HEK293 (cell line): Measurements from ENCODE around the gene GMEB2.

ENCODE experiments used
- CTCF ChIA-PET: fragments of 350-600 bp; formaldehyde crosslinking; extraction: SDS; loops from one replicate; lab custom pipeline; 2021; ENCODE audit warnings: antibody characterized with exemption; lab: Yijun Ruan, JAX
- POLR2A ChIA-PET: fragments of 300-600 bp; formaldehyde crosslinking; extraction: SDS; loops from one replicate; lab custom pipeline; 2020; ENCODE audit warnings: antibody characterized with exemption, inconsistent platforms; lab: Yijun Ruan, JAX
- H3K27ac ChIP-seq: fragments of 200-500 bp; sonication (Bioruptor generic); 2 replicates; pipeline ENCODE4 v1.5.1; 2014; ENCODE audit warnings: low read depth, low read length, control low read depth, inconsistent platforms; ENCODE audit errors: extremely low read depth
- H3K36me3 ChIP-seq, 2 experiments: fragments of 200-500 bp in 1 of 2; sonication (Bioruptor generic) in 1 of 2; 1 replicate in 1 of 2; 2 replicates in 1 of 2; pipeline ENCODE4 v1.5.1; 2014 to 2017; ENCODE audit warnings: inconsistent platforms in 2 of 2, low read length in 2 of 2; ENCODE audit not compliant: control insufficient read depth in 2 of 2, insufficient read depth in 1 of 2
- H3K4me1 ChIP-seq: fragments of 200-500 bp; sonication (Bioruptor generic); 2 replicates; pipeline ENCODE4 v1.5.1; 2014; ENCODE audit warnings: mild to moderate bottlenecking, low read length, inconsistent platforms; ENCODE audit not compliant: control insufficient read depth, insufficient read depth
- H3K4me3 ChIP-seq: 2 replicates; pipeline ENCODE4 v1.5.1; 2011; ENCODE audit warnings: low read depth, mild to moderate bottlenecking, control low read depth, low read length, moderate library complexity
- H3K9me3 ChIP-seq: fragments of 200-500 bp; sonication (Bioruptor generic); 2 replicates; pipeline ENCODE4 v1.5.1; 2014; ENCODE audit warnings: low read depth, low read length, inconsistent platforms; ENCODE audit not compliant: control insufficient read depth, insufficient read depth
- AEBP2 ChIP-seq: fragments of 450-650 bp; formaldehyde crosslinking; IDR thresholded peaks from 2 replicates; pipeline ENCODE4 v1.5.1; 2016; ENCODE audit warnings: missing biosample characterization, missing genetic modification characterization, borderline replicate concordance
- EGR2 ChIP-seq: fragments of 450-650 bp; formaldehyde crosslinking; IDR thresholded peaks from 2 replicates; pipeline ENCODE4 v1.5.1; 2016; ENCODE audit warnings: low read depth, missing biosample characterization, missing genetic modification characterization
- GLI2 ChIP-seq: fragments of 450-650 bp; formaldehyde crosslinking; IDR thresholded peaks from 2 replicates; pipeline ENCODE4; 2017; ENCODE audit warnings: missing biosample characterization, missing genetic modification characterization, low read depth, borderline replicate concordance
- KLF16 ChIP-seq: fragments of 450-650 bp; formaldehyde crosslinking; IDR thresholded peaks from 2 replicates; pipeline ENCODE4 v1.5.1; 2017; ENCODE audit warnings: missing biosample characterization, missing genetic modification characterization
- TRIM28 ChIP-seq: IDR thresholded peaks from 2 replicates; pipeline ENCODE4 v1.6.1; 2011; ENCODE audit warnings: low read length, control low read depth, borderline replicate concordance
- ZNF114 ChIP-seq: fragments of 450-650 bp; formaldehyde crosslinking; IDR thresholded peaks from 2 replicates; pipeline ENCODE4 v1.5.0; 2017; ENCODE audit warnings: missing biosample characterization, missing genetic modification characterization
- ZNF121 ChIP-seq: fragments of 450-650 bp; formaldehyde crosslinking; IDR thresholded peaks from 2 replicates; pipeline ENCODE4 v1.5.1; 2016; ENCODE audit warnings: missing biosample characterization, missing genetic modification characterization
- ZNF132 ChIP-seq: fragments of 450-650 bp; formaldehyde crosslinking; IDR thresholded peaks from 2 replicates; pipeline ENCODE4 v1.5.1; 2017; ENCODE audit warnings: missing biosample characterization, missing genetic modification characterization, borderline replicate concordance
- ZNF133 ChIP-seq: fragments of 450-650 bp; formaldehyde crosslinking; IDR thresholded peaks from 2 replicates; pipeline ENCODE4 v1.5.1; 2016; ENCODE audit warnings: missing biosample characterization, missing genetic modification characterization
- ZNF211 ChIP-seq: fragments of 450-650 bp; formaldehyde crosslinking; IDR thresholded peaks from 2 replicates; pipeline ENCODE4 v1.5.1; 2016; ENCODE audit warnings: low read depth, missing biosample characterization, missing genetic modification characterization
- ZNF221 ChIP-seq: fragments of 450-650 bp; formaldehyde crosslinking; IDR thresholded peaks from 2 replicates; pipeline ENCODE4 v1.5.1; 2017; ENCODE audit warnings: missing biosample characterization, missing genetic modification characterization, borderline replicate concordance
- ZNF24 ChIP-seq: fragments of 450-650 bp; formaldehyde crosslinking; IDR thresholded peaks from 2 replicates; pipeline ENCODE4 v1.5.1; 2016; ENCODE audit warnings: missing biosample characterization, missing genetic modification characterization
- ZNF266 ChIP-seq: fragments of 450-650 bp; formaldehyde crosslinking; IDR thresholded peaks from 2 replicates; pipeline ENCODE4 v1.5.1; 2016; ENCODE audit warnings: missing biosample characterization, missing genetic modification characterization, low read depth
- ZNF274 ChIP-seq, 2 experiments: fragments of 200-500 bp in 1 of 2; fragments of 450-650 bp in 1 of 2; sonication (Bioruptor generic) in 1 of 2; formaldehyde crosslinking in 1 of 2; IDR thresholded peaks; 2 replicates each; pipeline versions ENCODE4 v1.5.1 to v1.6.1; 2014 to 2016; ENCODE audit warnings: borderline replicate concordance in 1 of 2, inconsistent platforms in 1 of 2, low read length in 1 of 2, missing biosample characterization in 1 of 2, missing genetic modification characterization in 1 of 2
- ZNF341 ChIP-seq: fragments of 450-650 bp; formaldehyde crosslinking; IDR thresholded peaks from 2 replicates; pipeline ENCODE4; 2016; ENCODE audit warnings: low read depth, missing biosample characterization, missing genetic modification characterization
- ZNF366 ChIP-seq: fragments of 450-650 bp; formaldehyde crosslinking; conservative IDR thresholded peaks from 2 replicates; pipeline ENCODE4 v1.5.1; 2016; ENCODE audit warnings: missing biosample characterization, missing genetic modification characterization
- ZNF513 ChIP-seq: fragments of 450-650 bp; IDR thresholded peaks from 2 replicates; pipeline ENCODE4 v1.5.1; 2018; ENCODE audit warnings: missing biosample characterization, missing genetic modification characterization
- ZNF549 ChIP-seq: fragments of 450-650 bp; IDR thresholded peaks from 2 replicates; pipeline ENCODE4 v1.5.1; 2018; ENCODE audit warnings: missing biosample characterization, missing genetic modification characterization, mild to moderate bottlenecking, inconsistent platforms, moderate library complexity
- ZNF555 ChIP-seq: fragments of 450-650 bp; formaldehyde crosslinking; conservative IDR thresholded peaks from 2 replicates; pipeline ENCODE4 v1.5.1; 2017; ENCODE audit warnings: missing biosample characterization, mild to moderate bottlenecking, missing genetic modification characterization, inconsistent platforms
- ZNF785 ChIP-seq: fragments of 450-650 bp; formaldehyde crosslinking; IDR thresholded peaks from 2 replicates; pipeline ENCODE4 v1.5.1; 2016; ENCODE audit warnings: missing biosample characterization, missing genetic modification characterization
- ZSCAN16 ChIP-seq: fragments of 450-650 bp; formaldehyde crosslinking; IDR thresholded peaks from 2 replicates; pipeline ENCODE4 v1.5.1; 2016; ENCODE audit warnings: missing biosample characterization, missing genetic modification characterization
- ZXDB ChIP-seq: fragments of 450-650 bp; formaldehyde crosslinking; IDR thresholded peaks from 2 replicates; pipeline ENCODE4 v1.5.1; 2016; ENCODE audit warnings: missing biosample characterization, missing genetic modification characterization
- TF ChIP-seq, protein P1 (sequence below): fragments of 450-650 bp; formaldehyde crosslinking; conservative IDR thresholded peaks from 2 replicates; pipeline ENCODE4 v1.5.1; 2016; ENCODE audit warnings: low read depth, missing biosample characterization, missing genetic modification characterization
- TF ChIP-seq, protein P2 (sequence below): fragments of 450-650 bp; formaldehyde crosslinking; optimal IDR thresholded peaks from 2 replicates; pipeline ENCODE3; 2016; ENCODE audit warnings: missing biosample characterization, mild to moderate bottlenecking, missing genetic modification characterization
- TF ChIP-seq, protein P3 (sequence below): fragments of 450-650 bp; formaldehyde crosslinking; IDR thresholded peaks from 2 replicates; pipeline ENCODE4 v1.5.1; 2016; ENCODE audit warnings: missing biosample characterization, missing genetic modification characterization

Gene GMEB2

DNA sequence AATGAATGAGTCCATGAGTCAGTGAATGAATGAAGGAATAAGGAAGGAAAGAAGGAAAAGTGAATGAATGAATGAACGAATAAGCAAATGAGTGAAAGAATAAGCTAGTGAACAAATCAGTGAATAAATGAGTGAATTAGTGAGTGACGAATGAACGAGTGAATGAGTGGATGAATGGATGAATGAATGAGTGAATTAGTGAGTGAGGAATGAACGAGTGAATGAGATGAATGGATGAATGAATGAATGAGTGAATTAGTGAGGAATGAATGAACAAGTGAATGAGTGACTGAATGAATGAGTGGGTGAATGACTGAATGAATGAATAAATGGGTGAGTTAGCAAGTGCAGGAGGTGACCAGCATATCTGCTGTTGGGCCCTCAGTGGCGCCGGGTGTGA, 83.2 kb downstream of the GMEB2 start:
- H3K9me3 ChIP-seq: no peaks in the 10 kb centered on the region
- ChIA-PET POLR2A (no interaction called here), CTCF (interaction anchor here (1.4 kb wide), 1 partner anchor 102 kb away, joined by 3 read pairs; no protein-coding TSS in a partner anchor)
- no peaks in the 10 kb centered on the region for H3K4me1 ChIP-seq
- no peak overlapping the region for H3K4me3 ChIP-seq
- no peak overlapping the region for H3K27ac ChIP-seq
- TF ChIP-seq ZNF549 (tag by site-specific recombination): no peak
- TF ChIP-seq ZNF513: no peak
- peak; percentile 56; the same call in 1 of the 2 replicates for TF ChIP-seq ZSCAN16 (tag by site-specific recombination)
- no peak for TF ChIP-seq ZNF221 (tag by site-specific recombination)
- TF ChIP-seq ZNF341 (tag by site-specific recombination): no peak
- TF ChIP-seq, protein P1, sequence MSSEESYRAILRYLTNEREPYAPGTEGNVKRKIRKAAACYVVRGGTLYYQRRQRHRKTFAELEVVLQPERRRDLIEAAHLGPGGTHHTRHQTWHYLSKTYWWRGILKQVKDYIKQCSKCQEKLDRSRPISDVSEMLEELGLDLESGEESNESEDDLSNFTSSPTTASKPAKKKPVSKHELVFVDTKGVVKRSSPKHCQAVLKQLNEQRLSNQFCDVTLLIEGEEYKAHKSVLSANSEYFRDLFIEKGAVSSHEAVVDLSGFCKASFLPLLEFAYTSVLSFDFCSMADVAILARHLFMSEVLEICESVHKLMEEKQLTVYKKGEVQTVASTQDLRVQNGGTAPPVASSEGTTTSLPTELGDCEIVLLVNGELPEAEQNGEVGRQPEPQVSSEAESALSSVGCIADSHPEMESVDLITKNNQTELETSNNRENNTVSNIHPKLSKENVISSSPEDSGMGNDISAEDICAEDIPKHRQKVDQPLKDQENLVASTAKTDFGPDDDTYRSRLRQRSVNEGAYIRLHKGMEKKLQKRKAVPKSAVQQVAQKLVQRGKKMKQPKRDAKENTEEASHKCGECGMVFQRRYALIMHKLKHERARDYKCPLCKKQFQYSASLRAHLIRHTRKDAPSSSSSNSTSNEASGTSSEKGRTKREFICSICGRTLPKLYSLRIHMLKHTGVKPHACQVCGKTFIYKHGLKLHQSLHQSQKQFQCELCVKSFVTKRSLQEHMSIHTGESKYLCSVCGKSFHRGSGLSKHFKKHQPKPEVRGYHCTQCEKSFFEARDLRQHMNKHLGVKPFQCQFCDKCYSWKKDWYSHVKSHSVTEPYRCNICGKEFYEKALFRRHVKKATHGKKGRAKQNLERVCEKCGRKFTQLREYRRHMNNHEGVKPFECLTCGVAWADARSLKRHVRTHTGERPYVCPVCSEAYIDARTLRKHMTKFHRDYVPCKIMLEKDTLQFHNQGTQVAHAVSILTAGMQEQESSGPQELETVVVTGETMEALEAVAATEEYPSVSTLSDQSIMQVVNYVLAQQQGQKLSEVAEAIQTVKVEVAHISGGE (tag by site-specific recombination): no peak
- TF ChIP-seq ZNF555: no peak
- no peak for TF ChIP-seq ZNF114
- no peak for TF ChIP-seq ZNF785 (tag by site-specific recombination)
- peak; percentile 98 for TF ChIP-seq ZNF366 (tag by site-specific recombination)
- peak; percentile 100 for TF ChIP-seq ZNF24 (tag by site-specific recombination)
- no peak for TF ChIP-seq ZNF211
- no peak for TF ChIP-seq ZNF133
- TF ChIP-seq, protein P2, sequence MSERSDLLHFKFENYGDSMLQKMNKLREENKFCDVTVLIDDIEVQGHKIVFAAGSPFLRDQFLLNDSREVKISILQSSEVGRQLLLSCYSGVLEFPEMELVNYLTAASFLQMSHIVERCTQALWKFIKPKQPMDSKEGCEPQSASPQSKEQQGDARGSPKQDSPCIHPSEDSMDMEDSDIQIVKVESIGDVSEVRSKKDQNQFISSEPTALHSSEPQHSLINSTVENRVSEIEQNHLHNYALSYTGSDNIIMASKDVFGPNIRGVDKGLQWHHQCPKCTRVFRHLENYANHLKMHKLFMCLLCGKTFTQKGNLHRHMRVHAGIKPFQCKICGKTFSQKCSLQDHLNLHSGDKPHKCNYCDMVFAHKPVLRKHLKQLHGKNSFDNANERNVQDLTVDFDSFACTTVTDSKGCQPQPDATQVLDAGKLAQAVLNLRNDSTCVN (tag by site-specific recombination): no peak
- TF ChIP-seq AEBP2 (tag by site-specific recombination): no peak
- TF ChIP-seq ZNF274 (IDR thresholded peaks at IDR 0.05; ENCODE audit: low read length): no peak
- no peak for TF ChIP-seq ZNF274 (tag by site-specific recombination; IDR thresholded peaks at IDR 0.05; ENCODE audit: borderline replicate concordance)
- TF ChIP-seq, protein P3, sequence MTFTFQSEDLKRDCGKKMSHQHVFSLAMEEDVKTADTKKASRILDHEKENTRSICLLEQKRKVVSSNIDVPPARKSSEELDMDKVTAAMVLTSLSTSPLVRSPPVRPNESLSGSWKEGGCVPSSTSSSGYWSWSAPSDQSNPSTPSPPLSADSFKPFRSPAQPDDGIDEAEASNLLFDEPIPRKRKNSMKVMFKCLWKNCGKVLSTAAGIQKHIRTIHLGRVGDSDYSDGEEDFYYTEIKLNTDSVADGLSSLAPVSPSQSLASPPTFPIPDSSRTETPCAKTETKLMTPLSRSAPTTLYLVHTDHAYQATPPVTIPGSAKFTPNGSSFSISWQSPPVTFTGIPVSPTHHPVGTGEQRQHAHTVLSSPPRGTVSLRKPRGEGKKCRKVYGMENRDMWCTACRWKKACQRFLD (tag by site-specific recombination): no peak
- TF ChIP-seq GLI2 (tag by site-specific recombination): no peak
- TF ChIP-seq ZNF266 (tag by site-specific recombination): no peak
- TF ChIP-seq ZNF132 (tag by site-specific recombination): no peak
- no peak for TF ChIP-seq EGR2 (tag by site-specific recombination)
- TF ChIP-seq KLF16 (tag by site-specific recombination): no peak
- TF ChIP-seq ZNF121 (tag by site-specific recombination): no peak
- TF ChIP-seq ZXDB (tag by site-specific recombination): no peak
- TF ChIP-seq TRIM28: no peak
- no peaks in the 10 kb centered on the region for H3K36me3 ChIP-seq
